ENCODE results near the gene THAP8. TPM values are rescaled to one million over a fixed set of nuclear protein-coding genes. Genes with fewer than 3 reads are reported as not detected.

Gene THAP8
- total and polyA plus RNA-seq, 2 of the 13 experiments (the other 11 are each of a cell fraction or from before 2014, with no cell fraction given) = 1.7 to 3.7 TPM

GRCh38 chr19:36054119-36054732, at the start of gene THAP8 (continued):
- peak; percentile 75; the same call in 1 of the 2 replicates for TF ChIP-seq MYPOP (CRISPR knock-in tag; IDR thresholded peaks at IDR 0.05)
- TF ChIP-seq MIXL1 (CRISPR knock-in tag; IDR thresholded peaks at IDR 0.05) = peak; percentile 84; the same call in 1 of the 2 replicates
- no peak for TF ChIP-seq DNMT1 (CRISPR knock-in tag; IDR thresholded peaks at IDR 0.05)
- no peak for TF ChIP-seq MXD4 (CRISPR knock-in tag; IDR thresholded peaks at IDR 0.05)
- no peak for TF ChIP-seq ZNF138 (CRISPR knock-in tag; IDR thresholded peaks at IDR 0.05; ENCODE audit: low read depth)
- TF ChIP-seq BATF2 (CRISPR knock-in tag; IDR thresholded peaks at IDR 0.05) = no peak; the same call in none of the 2 replicates
- peak; percentile 55; the same call in 1 of the 2 replicates for TF ChIP-seq ZNF609 (CRISPR knock-in tag; IDR thresholded peaks at IDR 0.05; ENCODE audit: borderline replicate concordance)
- TF ChIP-seq U2AF1 (optimal IDR thresholded peaks at IDR 0.05; ENCODE audit: low read depth, low read length) = peak; percentile 59
- TF ChIP-seq ZBTB34 (CRISPR knock-in tag; IDR thresholded peaks at IDR 0.05) = peak; percentile 78; the same call in 1 of the 2 replicates
- peak; percentile 62 for TF ChIP-seq PHF5A (CRISPR knock-in tag; IDR thresholded peaks at IDR 0.05; ENCODE audit: low read depth, unreplicated experiment)
- TF ChIP-seq ZNF431 (CRISPR knock-in tag; IDR thresholded peaks at IDR 0.05; ENCODE audit: borderline replicate concordance, low read depth) = peak; percentile 32
- TF ChIP-seq ZNF788 (CRISPR knock-in tag; IDR thresholded peaks at IDR 0.05; ENCODE audit: borderline replicate concordance) = peak; percentile 71; the same call in 1 of the 2 replicates
- TF ChIP-seq SNAPC2 (CRISPR knock-in tag; IDR thresholded peaks at IDR 0.05) = peak; percentile 80; the same call in 1 of the 2 replicates
- peak; percentile 93; the same call in 1 of the 2 replicates for TF ChIP-seq TIGD3 (CRISPR knock-in tag; IDR thresholded peaks at IDR 0.05; ENCODE audit: borderline replicate concordance)
- TF ChIP-seq ASH2L (IDR thresholded peaks at IDR 0.05; ENCODE audit: insufficient read length, low read depth, low read length) = peak; percentile 63
- TF ChIP-seq DMAP1 (CRISPR knock-in tag; IDR thresholded peaks at IDR 0.05) = peak; percentile 73; the same call in 1 of the 2 replicates
- peak; percentile 49; the same call in 1 of the 2 replicates for TF ChIP-seq ZNF878 (CRISPR knock-in tag; IDR thresholded peaks at IDR 0.05)
- TF ChIP-seq ZNF235 (CRISPR knock-in tag; IDR thresholded peaks at IDR 0.05; ENCODE audit: borderline replicate concordance) = no peak
